Stimulated activated CD8-positive, alpha-beta memory T cell treated with anti-CD3 and anti-CD28 coated beads, Interleukin-4, amount 100 ng/mL, for 48 hours (primary cell): ENCODE measurements around the gene HPS3.

Experiments used
- DNase-seq: peaks from one replicate; pipeline ENCODE4 v3.0.0-alpha.2; 2020

The HPS3 gene

GRCh38 chr3:149122721-149123578, 6.5 kb upstream of the HPS3 start:
- no peak for DNase-seq

GRCh38 chr3:149128821-149129220, 617 bp upstream of the HPS3 start:
- DNase-seq, result no peak

- no peak for DNase-seq
Observed at GRCh38 chr3:149131589-149131988, 2.2 kb downstream of the HPS3 start.

- no peak for DNase-seq
Observed at GRCh38 chr3:149134575-149134974, 5.1 kb downstream of the HPS3 start.

- no peak for DNase-seq
Observed at GRCh38 chr3:149142682-149143081, 13.2 kb downstream of the HPS3 start.

- DNase-seq, result no peak
Observed at GRCh38 chr3:149145356-149145755, 15.9 kb downstream of the HPS3 start.

GRCh38 chr3:149145974-149146373, 16.5 kb downstream of the HPS3 start:
- DNase-seq, result no peak

GRCh38 chr3:149150436-149150835, 21.0 kb downstream of the HPS3 start:
- no peak for DNase-seq

GRCh38 chr3:149151843-149152242, 22.4 kb downstream of the HPS3 start:
- DNase-seq, result no peak

GRCh38 chr3:149152420-149152819, 23.0 kb downstream of the HPS3 start:
- peak; percentile 36 for DNase-seq

- DNase-seq, result no peak
Observed at GRCh38 chr3:149153402-149153801, 24.0 kb downstream of the HPS3 start.

- no peak for DNase-seq
Observed at GRCh38 chr3:149160754-149161300, 31.4 kb downstream of the HPS3 start.

GRCh38 chr3:149162007-149162406, 32.6 kb downstream of the HPS3 start:
- DNase-seq, result no peak

- DNase-seq, result no peak
Observed at GRCh38 chr3:149163066-149163465, 33.6 kb downstream of the HPS3 start.

- no peak for DNase-seq
Observed at GRCh38 chr3:149167898-149168297, 38.5 kb downstream of the HPS3 start.

- DNase-seq, result no peak
Observed at GRCh38 chr3:149170672-149171071, 41.2 kb downstream of the HPS3 start.

GRCh38 chr3:149174901-149175300, 45.5 kb downstream of the HPS3 start:
- DNase-seq, result no peak

GRCh38 chr3:149177122-149177521, 47.7 kb downstream of the HPS3 start:
- no peak for DNase-seq

- no peak for DNase-seq
Observed at GRCh38 chr3:149179220-149179619, 49.8 kb downstream of the HPS3 start.

GRCh38 chr3:149180057-149180573, 50.7 kb downstream of the HPS3 start:
- no peak for DNase-seq

- DNase-seq, result no peak
Observed at GRCh38 chr3:149181182-149181581, 51.7 kb downstream of the HPS3 start.

GRCh38 chr3:149186219-149186618, 56.8 kb downstream of the HPS3 start:
- DNase-seq, result no peak

- DNase-seq, result no peak
Observed at GRCh38 chr3:149186721-149187120, 57.3 kb downstream of the HPS3 start.

GRCh38 chr3:149188494-149188893, 59.1 kb downstream of the HPS3 start:
- DNase-seq, result no peak
